AG10803 (cell line): Measurements from ENCODE around the gene GPR108.
A peak's percentile ranks its signal among the peaks of the same experiment; 100 is the strongest.

Experiments used
- DNase-seq: peaks from one replicate; pipeline ENCODE4 v3.0.0; 2010; ENCODE audit warnings: low read depth
- H3K4me3 ChIP-seq: 2 replicates; pipeline ENCODE4 v1.5.1; 2011; ENCODE audit warnings: mild to moderate bottlenecking, low read length, control low read depth
- TF ChIP-seq, protein P1 (sequence below): conservative IDR thresholded peaks from 2 replicates; pipeline ENCODE4 v1.5.1; 2011; ENCODE audit warnings: mild to moderate bottlenecking, low read length, control low read depth, inconsistent platforms

Gene GPR108

GRCh38 chr19:6739390-6739882, 2.1 kb upstream of the GPR108 start, which contains the start of gene TRIP10:
TSS of gene TRIP10 (plus strand) at chr19:6739680. CDS start at chr19:6739762, 82 bp downstream.
- TF ChIP-seq, protein P1, sequence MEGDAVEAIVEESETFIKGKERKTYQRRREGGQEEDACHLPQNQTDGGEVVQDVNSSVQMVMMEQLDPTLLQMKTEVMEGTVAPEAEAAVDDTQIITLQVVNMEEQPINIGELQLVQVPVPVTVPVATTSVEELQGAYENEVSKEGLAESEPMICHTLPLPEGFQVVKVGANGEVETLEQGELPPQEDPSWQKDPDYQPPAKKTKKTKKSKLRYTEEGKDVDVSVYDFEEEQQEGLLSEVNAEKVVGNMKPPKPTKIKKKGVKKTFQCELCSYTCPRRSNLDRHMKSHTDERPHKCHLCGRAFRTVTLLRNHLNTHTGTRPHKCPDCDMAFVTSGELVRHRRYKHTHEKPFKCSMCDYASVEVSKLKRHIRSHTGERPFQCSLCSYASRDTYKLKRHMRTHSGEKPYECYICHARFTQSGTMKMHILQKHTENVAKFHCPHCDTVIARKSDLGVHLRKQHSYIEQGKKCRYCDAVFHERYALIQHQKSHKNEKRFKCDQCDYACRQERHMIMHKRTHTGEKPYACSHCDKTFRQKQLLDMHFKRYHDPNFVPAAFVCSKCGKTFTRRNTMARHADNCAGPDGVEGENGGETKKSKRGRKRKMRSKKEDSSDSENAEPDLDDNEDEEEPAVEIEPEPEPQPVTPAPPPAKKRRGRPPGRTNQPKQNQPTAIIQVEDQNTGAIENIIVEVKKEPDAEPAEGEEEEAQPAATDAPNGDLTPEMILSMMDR: no peak
- peak within 1 kb of the TSS; percentile 87 for H3K4me3 ChIP-seq

DNA sequence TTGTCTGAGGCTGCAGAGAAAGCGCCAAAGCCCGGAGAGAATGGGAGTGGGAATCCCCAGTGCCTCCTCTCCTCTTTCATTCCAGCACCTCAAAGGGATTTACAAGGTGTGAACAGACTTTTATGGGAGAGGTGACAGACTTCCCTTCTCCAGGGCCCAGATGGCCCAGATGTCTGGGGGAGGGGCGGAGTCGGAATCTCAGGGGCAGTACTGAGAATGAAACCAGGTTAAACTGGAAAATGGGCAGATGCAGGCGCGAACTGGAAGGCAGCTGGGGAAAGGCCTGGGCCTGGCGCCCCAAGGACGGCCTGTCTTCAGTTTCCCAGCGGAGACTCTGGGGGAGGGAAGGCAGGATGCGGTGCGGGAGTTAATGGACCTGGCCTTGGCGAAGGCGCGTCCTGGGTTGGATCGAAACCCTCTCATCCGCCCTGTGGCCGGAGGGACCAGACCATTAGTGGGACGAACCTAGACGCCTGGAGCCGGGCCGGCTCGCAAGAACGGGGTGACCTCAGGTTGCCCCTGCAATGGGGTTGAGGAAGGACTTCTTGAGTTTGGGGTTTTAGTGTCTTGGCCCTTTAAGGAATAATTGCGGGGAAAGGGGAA, 1.5 kb upstream of the GPR108 start:
- peak overlapping the region; percentile 52 for H3K4me3 ChIP-seq
- TF ChIP-seq, protein P1: no peak
- DNase-seq: no peak

More at GRCh38 chr19:6739390-6739882, 2.1 kb upstream of the GPR108 start, which contains the start of gene TRIP10:
- DNase-seq: peak; percentile 66

DNA sequence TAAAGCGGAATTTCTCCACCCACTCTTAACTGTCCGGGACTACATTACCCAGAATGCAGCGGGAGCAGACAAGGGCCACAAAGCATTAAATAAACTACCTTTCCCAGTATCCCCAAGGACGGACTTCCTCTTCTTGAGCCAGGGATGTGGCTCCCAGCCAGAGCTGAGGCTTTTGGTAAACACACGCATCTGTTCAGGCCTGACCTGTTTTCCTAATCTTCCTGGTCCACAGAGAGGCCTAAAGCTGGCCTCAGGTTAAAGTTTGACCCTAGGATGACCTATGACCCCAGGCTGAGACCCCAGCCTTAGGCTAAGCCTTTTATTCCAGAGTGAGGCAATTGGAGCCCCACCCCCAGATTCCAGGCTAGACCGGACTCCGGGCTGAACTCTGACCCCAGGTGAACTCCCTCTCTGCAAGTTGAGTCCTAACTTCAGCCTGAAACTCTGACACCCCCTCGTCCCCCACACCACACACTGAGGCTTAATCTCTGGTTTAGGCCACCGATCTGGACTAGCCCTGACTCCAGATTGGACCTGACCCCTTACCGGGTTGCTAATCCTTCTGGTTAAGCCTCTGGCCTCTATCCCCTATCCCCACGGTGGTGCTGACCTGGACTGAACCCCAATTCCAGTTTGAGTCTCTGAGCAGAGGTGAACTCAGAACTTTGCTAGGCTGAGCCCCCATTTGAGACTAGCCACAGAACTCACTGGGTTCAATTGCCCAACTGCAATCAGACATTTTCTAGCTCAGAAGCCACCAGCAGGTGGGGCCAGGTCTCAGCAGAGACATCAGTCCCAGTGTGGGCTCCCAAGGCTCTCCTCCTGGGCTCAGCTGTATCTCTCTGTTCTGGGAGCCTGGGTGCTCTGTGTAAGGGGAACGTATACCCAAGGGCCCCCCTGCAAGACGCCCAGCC, 750 bp upstream of the GPR108 start:
- peak overlapping the region; percentile 52; the same call in 1 of the 2 replicates for H3K4me3 ChIP-seq
- DNase-seq: peak; percentile 83
- TF ChIP-seq, protein P1: peak; percentile 79

DNA sequence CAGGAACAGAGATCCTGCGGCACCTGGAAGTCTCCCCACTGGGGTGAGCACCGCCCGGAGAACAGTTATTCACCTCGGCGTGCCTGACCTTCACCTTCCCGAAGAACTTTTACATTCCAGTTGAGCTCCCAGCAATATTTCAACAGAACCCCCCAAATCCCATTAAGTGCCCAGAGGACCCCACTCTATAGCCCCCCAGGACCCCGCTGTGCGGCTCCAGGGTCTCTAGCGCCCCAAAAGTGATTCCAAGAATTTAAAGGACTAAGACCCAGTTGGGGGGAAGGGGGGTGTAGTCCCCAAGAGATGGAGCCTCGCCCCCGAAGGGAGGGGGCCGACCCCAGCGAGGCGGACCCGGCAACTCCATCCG, 480 bp downstream of the GPR108 start:
- TF ChIP-seq, protein P1: no peak
- DNase-seq: no peak
- H3K4me3 ChIP-seq: peak overlapping the region; percentile 64

GRCh38 chr19:6736169-6736916, 1.0 kb downstream of the GPR108 start:
- TF ChIP-seq, protein P1: peak; percentile 77
- H3K4me3 ChIP-seq: peak overlapping the region; percentile 64
- DNase-seq: peak; percentile 86

GRCh38 chr19:6735181-6735911, 2.0 kb downstream of the GPR108 start:
- DNase-seq: no peak
- TF ChIP-seq, protein P1: no peak
- H3K4me3 ChIP-seq: no peak overlapping the region
